Activated CD8-positive, alpha-beta T cell treated with anti-CD3 and anti-CD28 coated beads for 36 hours (primary cell): ENCODE results near the gene SORT1. TPM values are rescaled to one million over a fixed set of nuclear protein-coding genes. Genes with fewer than 3 reads are reported as not detected.

Experiments
- ATAC-seq: fragments of 200-7000 bp; cut with Tn5 transposase; one replicate; pipeline ENCODE4 v1.10.0; 2021; ENCODE audit warnings: mild to moderate bottlenecking, moderate library complexity
- CTCF ChIA-PET: fragments of 350-600 bp; sonication (Branson Sonifier 250); formaldehyde crosslinking; loops from one replicate; lab custom pipeline; 2021; ENCODE audit warnings: antibody characterized with exemption; lab: Charles Lee
- POLR2A ChIA-PET: fragments of 350-600 bp; sonication (Branson Sonifier 250); formaldehyde crosslinking; loops from one replicate; lab custom pipeline; 2021; ENCODE audit warnings: antibody characterized with exemption; lab: Charles Lee
- DNase-seq: peaks from one replicate; pipeline ENCODE4 v3.0.0-alpha.2; 2020
- H3K27ac Mint-ChIP-seq: one replicate; pipeline ENCODE4 v1.8.0; 2021; ENCODE audit warnings: mild to moderate bottlenecking, mixed read lengths
- H3K27me3 Mint-ChIP-seq: one replicate; pipeline ENCODE4 v1.8.0; 2021; ENCODE audit warnings: mixed read lengths
- H3K36me3 Mint-ChIP-seq: one replicate; pipeline ENCODE4 v1.8.0; 2021; ENCODE audit warnings: low read depth, mixed read lengths
- H3K4me1 Mint-ChIP-seq: one replicate; pipeline ENCODE4 v1.8.0; 2021; ENCODE audit warnings: low read depth, mixed read lengths
- H3K4me3 Mint-ChIP-seq: one replicate; pipeline ENCODE4 v1.8.0; 2021; ENCODE audit warnings: mild to moderate bottlenecking, moderate library complexity, mixed read lengths
- H3K9me3 Mint-ChIP-seq: one replicate; pipeline ENCODE4 v1.8.0; 2021; ENCODE audit warnings: mixed read lengths
- CTCF ChIP-seq: fragments of 200-600 bp; IDR thresholded peaks from one replicate; pipeline ENCODE4 v1.8.0; 2022; ENCODE audit warnings: antibody characterized with exemption, mild to moderate bottlenecking
- intact Hi-C: fragments of 100-400 bp; cut with micrococcal nuclease; formaldehyde crosslinking; loops from one replicate; pipeline ENCODE4 v1.10.0; 2022
- total RNA-seq, 2 experiments: library from RNA; stranded (reverse); gene quantifications; one replicate each; pipeline ENCODE4 v1.2.3, GENCODE V29; 2021

The SORT1 gene
- total RNA-seq, 2 experiments from 2014 or later = 2.5 to 3.2 TPM

- ATAC-seq (no peak), DNase-seq (no peak)
- CTCF ChIA-PET = interaction anchor here (1.0 to 1.9 kb wide), 3 partner anchors 22 to 812 kb away, joined by 3 to 7 read pairs (median 7); partner anchors contain the start of gene PSRC1
- TF ChIP-seq CTCF = no peak
- Mint-ChIP-seq H3K9me3 (no peaks in the 10 kb centered on the region), H3K27ac (no peak overlapping the region), H3K36me3 (no peaks in the 10 kb centered on the region), H3K27me3 (peaks cover 5% of the 10 kb centered on the region), H3K4me1 (no peaks in the 10 kb centered on the region), H3K4me3 (no peak overlapping the region)
- POLR2A ChIA-PET = no interaction called here
- intact Hi-C loops = no loop called here
Observed at GRCh38 chr1:109304226-109304920, 93.3 kb downstream of the SORT1 start.

- POLR2A ChIA-PET = no interaction called here
- H3K36me3 Mint-ChIP-seq = no peaks in the 10 kb centered on the region
- no peak overlapping the region for H3K4me3 Mint-ChIP-seq
- CTCF ChIA-PET = no interaction called here
- intact Hi-C loops = no loop called here
- ATAC-seq = no peak
- H3K4me1 Mint-ChIP-seq = peaks cover 3% of the 10 kb centered on the region
- no peak for TF ChIP-seq CTCF
- H3K9me3 Mint-ChIP-seq = no peaks in the 10 kb centered on the region
- peaks cover 7% of the 10 kb centered on the region for H3K27me3 Mint-ChIP-seq
- H3K27ac Mint-ChIP-seq = no peak overlapping the region
- DNase-seq = no peak
Observed at GRCh38 chr1:109301874-109302273, 95.8 kb downstream of the SORT1 start.

- Mint-ChIP-seq H3K36me3 (no peaks in the 10 kb centered on the region), H3K27me3 (peaks cover 7% of the 10 kb centered on the region), H3K9me3 (no peaks in the 10 kb centered on the region), H3K27ac (no peak overlapping the region), H3K4me3 (no peak overlapping the region), H3K4me1 (peaks cover 3% of the 10 kb centered on the region)
- ChIA-PET CTCF (no interaction called here), POLR2A (no interaction called here)
- ATAC-seq = no peak
- TF ChIP-seq CTCF = no peak
- no peak for DNase-seq
- intact Hi-C loops = no loop called here
Observed at GRCh38 chr1:109300650-109301151, 97.0 kb downstream of the SORT1 start.

GRCh38 chr1:109299558-109300343, 98.0 kb downstream of the SORT1 start:
- peaks cover 10% of the 10 kb centered on the region for H3K27me3 Mint-ChIP-seq
- no peak overlapping the region for H3K4me3 Mint-ChIP-seq
- no peak overlapping the region for H3K27ac Mint-ChIP-seq
- ChIA-PET CTCF (interaction anchor here (1.0 kb wide), 1 partner anchor 22 kb away, joined by 3 read pairs; no protein-coding TSS in a partner anchor), POLR2A (no interaction called here)
- no peak for ATAC-seq
- intact Hi-C loops = no loop called here
- DNase-seq = no peak
- peaks cover 3% of the 10 kb centered on the region for H3K4me1 Mint-ChIP-seq
- TF ChIP-seq CTCF = no peak
- no peaks in the 10 kb centered on the region for H3K9me3 Mint-ChIP-seq
- H3K36me3 Mint-ChIP-seq = no peaks in the 10 kb centered on the region
